Measurements from ENCODE around the gene GCAT.

Gene GCAT

DNA sequence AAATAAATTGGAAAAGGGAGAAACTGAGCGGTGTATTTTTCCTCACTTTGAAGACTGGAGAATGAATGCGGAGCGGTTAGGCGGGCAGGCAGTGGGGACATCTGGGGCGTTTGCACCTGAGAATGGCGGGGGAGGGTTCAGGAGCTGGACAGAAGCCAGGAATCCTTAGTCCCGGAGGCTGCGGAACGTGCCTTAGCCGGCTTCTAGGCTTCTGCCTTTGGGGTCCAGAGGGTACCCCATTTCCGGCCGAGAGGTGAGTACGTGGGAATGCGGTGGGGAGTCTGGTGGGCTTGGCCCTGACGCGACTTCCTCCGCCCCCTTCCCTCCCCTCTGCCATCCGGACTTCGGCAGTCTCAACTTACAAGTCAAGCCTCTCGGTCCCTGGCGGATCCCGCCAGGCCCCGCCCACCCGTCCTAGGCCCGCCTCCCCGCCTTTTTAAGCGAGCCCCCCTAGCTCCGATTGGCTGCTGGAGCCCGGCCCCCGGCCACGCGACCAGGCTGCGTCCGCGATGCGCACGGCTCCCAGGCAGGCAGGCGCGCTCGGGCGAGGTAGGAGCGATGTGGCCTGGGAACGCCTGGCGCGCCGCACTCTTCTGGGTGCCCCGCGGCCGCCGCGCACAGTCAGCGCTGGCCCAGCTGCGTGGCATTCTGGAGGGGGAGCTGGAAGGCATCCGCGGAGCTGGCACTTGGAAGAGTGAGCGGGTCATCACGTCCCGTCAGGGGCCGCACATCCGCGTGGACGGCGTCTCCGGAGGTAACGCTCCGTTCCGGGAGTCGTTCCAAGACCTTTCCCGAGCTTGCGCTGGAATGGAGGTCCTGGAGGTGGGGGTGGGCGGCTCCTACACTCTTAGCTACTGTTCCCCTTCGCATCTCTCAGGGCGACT, at the start of gene GCAT:
Gene GCAT, plus strand, starts transcription at position 525 of the 884 bp plus-strand sequence. Its CDS starts 34 bp downstream, at position 559.
- peak; percentile 98 for DNase-seq

DNA sequence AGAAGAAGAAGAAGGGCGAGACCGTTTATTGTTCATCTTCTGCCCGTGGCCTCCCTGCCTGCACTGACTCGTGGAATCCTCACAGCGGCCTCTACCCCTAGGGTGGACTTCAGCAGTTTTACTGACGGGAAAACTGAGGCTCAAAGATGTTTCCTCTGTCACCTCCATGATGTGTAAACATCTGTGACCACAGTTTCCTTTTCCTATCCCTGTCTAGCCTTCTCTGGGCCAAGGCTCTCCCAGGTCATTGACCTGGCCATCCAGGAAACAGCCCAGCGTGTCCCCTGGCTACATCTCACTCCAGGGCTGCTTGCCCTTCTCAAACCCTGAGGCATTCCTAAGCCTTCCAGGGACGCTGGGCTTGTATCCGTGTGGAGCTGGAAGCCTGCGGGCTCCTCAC, 49.0 kb upstream of the GCAT start:
- DNase-seq, result no peak

DNA sequence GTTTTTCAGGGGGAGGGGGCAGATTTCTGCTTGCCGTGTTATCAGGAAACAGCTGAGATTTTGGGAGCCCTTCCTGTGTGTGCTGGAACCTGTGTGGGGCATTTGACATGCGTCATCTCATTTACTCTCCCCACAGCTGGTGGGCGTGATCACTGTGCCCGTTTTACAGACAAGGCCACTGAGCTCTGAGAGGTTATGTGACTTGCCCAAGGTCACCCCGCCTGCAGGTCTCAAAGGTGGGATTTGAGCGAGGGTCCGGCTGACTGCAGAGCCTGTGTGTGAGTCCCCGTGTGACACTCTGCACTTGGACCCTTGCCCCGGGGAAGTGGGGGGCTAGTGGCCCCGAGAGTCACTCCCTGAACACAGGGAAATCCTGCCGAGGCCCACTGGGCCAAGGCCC, 48.5 kb upstream of the GCAT start:
- no peak for DNase-seq

DNA sequence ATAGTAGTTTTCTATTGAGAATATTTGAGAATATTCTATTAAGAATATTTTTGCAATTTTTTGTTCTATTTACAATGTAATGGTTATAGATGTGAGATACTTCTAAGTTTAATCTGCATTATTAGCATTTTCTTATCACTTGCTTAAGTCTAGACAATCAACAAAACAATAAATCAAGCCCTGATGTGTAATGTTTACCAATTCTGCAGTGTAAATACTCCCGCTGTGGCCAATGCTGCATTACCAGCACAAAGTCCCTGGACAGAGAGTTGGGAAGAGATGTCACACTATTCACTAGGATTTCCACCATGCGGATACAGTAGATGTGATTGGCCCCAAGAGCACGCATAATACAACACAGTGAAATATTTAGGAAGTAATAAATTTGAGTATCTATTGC, 47.6 kb upstream of the GCAT start:
- DNase-seq, result no peak

DNA sequence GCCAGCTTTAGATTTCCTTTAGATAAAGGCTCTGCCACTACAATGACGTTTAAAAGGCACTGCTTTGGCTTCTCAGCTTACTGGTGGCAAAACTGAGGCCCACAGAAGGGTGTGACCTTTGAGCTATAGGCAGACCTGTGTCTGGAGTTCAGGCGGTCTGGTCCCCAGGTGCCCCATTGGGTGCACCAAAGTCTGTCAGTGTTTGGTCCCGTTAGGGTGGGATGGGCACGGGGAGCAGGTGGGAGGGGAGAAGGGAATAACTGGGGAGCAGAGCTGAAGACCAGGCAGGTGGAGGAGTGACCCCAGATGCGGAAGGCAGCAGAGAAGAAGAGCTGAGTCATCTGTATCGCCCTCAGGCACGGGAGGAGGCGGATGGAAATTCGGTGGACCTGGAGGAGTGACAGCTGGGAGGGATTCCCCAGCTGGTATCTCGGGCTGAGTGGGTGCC, 45.3 kb upstream of the GCAT start:
- DNase-seq, result no peak

DNA sequence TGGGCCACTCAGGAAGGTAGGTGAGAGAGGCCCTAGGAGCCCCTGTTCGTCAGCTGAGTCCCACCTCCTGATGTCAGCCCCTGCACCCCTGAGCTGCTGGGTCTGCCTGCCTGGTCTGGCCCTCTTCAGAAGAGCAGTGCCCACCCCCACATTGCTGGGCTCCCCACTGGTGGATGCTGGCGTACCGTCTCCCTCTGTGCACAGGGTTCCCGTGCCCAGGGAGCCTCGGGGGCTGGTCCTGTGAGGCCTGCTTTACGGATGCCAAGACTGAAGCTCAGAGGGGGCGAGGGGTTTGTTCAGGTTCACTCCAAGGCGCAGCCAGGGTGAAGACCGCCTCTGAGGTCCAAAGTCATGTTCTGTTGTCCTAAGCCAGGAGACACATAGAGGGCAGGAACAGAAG, 44.7 kb upstream of the GCAT start:
- no peak for DNase-seq

DNA sequence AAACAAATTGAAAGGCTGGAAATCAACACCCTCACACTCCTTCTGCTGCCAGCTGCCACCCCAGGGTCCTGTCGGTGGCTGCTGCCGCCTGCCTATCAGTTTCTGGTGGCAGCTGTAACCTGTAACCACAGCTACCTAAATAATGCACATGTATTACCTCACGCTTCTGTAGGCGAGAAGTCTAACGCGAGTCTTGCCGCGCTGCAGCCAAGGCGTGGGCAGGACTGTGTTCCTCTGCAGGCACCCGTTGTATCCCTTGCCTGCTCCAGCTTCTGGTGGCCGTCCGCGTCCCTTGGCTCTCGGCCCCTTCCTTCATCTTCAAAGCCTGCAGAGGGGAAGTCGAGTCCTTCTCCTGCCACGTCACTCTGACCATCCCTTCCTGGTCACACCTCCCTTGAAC, 44.1 kb upstream of the GCAT start:
- DNase-seq, result no peak

DNA sequence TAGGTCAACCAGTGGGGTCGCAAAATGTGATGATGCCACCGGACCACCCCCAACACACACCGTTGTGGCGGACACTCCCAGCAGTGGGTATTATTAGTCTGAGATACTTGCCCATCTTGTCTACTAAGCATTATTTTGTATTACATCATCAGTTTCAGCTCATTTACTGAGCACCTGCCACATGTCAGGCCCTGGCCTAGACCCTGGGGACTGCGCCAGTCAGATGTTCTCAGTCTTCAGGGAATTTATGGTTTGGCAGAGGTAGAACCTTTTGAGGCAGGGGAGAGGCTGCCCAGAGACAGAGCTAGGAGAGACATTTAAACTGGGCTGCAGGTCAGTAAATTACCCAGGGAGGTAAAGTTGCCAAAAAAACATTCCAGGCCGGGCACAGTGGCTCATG, 43.1 kb upstream of the GCAT start:
- no peak for DNase-seq

DNA sequence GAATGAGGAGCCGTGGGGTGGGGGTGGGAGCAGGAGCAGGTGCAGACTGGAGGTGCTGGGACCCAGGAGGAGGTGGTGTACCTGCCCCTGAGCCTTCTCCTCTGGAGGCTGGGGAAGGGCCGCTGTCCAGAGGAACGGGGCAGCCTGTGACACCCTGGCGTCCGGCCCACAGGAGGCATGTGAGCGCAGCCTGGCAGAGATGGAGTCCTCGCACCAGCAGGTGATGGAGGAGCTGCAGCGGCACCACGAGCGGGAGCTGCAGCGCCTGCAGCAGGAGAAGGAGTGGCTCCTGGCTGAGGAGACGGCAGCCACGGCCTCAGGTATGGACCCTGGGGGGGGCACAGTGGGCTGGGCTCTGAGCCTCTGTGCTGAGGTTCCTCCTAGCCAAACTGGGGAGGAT, 42.2 kb upstream of the GCAT start:
- DNase-seq, result no peak

DNA sequence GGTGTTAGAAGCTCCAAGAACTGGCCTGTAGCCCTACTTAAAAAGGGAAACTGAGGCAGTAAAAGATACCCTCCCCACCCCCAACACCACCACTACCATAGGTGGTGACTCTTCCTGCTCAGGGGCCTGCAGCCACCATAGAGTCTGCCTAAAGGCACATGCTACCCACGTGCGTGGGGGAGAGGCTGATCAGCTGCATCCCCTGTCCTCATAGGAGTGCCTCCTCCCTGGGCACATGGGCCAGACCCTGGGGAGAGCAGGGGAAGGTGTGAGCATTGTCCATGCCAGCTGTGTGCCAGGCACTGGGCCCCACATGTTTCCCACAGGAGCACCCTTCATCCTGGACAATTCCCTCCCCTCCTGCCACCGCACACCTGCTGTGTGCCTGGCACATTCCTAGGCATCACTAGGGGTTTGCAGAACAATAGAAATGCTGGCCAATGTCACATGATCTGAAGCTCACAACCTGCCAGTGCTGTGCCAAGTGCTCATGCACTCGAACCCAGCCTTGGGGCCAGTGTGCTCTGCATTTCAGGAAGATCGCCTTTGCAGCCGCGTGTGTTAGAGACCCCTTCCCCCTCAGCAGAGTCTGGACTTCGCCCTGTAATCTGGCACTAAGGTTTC, 41.7 kb upstream of the GCAT start:
- no peak for DNase-seq

DNA sequence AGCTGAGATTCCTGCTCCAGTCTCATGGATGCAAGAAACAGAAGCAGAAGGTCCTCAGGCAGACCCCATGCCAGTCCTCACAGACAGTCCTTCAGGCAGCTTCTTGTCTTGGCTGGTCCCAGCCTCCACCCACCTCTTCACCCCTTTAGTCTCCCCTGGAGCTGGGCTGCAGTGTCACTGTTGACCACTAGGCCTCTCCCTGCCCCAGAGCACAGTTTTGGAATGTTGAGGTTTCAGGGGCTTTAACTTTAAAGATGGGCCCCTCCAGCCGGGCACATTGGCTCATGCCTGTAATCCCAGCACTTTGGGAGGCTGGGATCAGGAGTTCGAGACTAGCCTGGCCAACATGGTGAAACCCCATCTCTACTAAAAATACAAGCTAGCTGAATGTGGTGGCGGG, 39.5 kb upstream of the GCAT start:
- no peak for DNase-seq

DNA sequence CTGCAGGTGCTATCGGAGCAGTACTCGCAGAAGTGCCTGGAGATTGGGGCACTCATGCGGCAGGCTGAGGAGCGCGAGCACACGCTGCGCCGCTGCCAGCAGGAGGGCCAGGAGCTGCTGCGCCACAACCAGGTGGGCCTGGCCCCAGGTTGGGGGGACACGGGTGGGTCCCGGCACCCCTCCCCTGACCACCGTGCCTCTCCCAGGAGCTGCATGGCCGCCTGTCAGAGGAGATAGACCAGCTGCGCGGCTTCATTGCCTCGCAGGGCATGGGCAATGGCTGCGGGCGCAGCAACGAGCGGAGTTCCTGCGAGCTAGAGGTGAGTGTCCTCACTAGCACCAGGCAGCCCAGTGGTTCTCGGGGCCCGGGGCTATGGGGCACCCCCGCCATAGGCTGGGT, 38.7 kb upstream of the GCAT start:
- no peak for DNase-seq

DNA sequence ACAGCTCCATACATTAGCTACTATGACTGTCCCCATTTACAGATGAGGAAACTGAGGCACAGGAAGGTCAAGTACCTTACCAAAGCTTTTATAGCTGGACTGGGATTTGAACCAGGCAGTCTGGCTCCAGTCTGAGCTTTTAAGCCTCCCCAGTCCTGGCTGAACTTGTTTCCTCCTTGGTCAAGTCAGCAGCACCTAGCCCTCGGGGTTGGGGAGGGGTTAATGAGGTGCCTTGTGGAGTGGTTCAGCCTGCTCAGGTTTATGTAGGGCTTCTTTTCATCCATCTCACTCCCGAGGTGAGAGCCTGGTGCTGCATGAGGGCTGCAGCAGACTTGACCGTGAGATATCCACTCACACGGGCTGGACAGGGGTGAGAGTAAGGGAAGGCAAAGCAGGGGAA, 36.7 kb upstream of the GCAT start:
- DNase-seq, result no peak

DNA sequence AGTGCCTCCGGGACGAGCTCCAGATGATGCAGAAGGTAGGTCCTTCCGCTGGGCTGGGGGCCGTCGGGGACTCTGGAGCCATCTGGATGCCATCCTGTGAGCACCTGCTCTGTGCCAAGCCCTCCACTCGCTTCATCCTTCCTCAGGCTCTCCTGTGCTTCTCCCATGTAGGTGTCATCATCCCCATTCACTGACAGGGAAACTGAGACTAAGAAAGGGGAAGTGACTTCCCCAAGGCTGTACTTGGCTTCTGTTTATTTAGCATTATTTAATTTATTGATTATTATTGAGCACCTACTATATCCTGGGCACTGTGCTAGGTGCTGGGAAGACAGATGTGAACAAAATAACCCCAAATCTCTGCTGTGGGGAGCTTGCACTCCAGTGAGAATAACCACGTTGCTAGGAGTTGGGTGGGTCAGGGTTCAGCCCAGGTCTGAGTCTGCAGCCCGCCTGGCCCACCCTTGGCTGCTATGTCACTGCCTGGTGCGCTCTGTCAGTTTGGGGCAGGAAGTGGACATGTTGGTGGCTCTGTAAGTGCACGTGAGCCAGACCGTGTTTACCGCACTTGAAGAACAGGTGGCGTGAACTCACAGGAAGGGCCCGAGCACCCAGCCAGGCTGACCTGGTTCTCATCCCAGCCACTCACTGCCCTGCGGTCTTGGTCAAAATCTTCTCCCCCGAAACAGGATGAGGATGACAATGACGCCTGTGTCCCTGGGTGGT, 35.9 kb upstream of the GCAT start:
- DNase-seq, result no peak

DNA sequence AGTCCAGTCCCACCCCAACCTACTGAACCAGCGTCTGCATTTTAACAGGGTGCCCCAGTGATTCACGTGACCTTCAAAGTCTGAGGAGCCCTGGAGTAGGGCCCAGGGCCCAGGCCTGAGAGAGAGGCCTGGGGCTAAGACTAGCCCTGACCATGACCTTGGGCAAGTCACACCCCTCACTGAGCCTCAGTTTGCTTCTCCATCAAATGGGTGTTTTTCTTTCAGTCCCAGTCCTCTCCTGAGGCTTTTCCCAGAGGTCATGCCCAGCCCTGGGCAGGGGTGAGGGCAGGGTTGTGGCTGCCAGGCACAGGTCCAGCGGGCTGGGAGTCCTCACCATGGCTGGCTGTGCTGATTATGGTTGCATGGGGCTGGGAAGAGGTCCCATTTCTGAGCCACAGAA, 33.0 kb upstream of the GCAT start:
- DNase-seq, result no peak

DNA sequence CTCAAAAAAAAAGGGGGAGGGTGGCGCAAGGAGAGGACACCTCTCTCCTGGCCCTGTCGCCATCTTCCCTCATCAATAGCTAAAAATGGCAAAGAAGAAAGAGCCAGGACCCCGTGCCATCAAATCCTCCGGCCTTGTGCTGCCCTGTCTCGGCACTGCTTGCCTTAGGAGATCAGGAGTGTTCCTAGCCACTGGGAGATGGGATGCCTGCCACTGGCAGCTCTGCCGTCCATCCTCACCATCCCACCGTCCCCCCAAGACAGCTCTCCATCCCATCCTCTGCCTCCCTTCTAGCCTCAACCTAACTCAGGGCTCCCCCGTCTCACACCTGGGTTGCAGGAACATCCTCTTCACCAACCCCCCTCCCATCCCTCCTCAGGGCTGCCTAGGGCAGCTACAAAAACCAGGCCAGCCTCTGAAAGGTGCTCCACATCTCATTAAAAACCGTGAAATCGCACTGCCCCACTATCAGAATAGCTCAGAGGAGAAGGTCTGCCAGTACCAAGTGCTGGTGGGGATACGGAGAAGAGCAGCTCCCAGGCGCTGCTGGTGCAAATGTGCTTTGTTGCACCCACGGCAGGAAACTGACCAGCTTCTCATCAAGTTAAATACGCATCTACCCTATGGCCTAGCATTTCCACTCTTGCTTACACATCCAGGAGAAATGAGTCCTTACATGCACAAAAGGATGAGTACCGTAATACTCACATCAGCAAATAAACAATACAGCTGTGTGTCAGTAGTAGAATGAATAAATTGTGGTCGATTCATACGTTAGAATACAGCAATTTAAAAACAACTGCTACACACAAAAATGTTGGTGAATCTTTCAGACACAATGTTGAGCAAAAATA, 31.7 kb upstream of the GCAT start:
- DNase-seq, result no peak

DNA sequence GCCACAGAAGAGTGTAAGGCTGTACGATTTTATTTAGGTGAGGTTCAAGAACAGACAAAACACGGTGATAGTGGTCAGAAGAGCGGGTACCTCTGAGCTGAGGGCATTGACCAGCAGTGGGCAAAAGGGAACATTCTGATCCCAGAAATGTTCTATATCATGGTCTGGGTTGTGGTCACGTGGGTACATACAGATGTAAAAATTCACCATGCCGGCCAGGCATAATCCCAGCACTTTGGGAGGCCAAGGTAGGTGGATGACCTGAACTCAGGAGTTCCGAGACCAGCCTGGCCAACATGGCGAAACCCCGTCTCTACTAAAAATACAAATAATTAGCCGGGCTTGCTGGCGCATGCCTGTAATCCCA, 31.1 kb upstream of the GCAT start:
- DNase-seq, result no peak

DNA sequence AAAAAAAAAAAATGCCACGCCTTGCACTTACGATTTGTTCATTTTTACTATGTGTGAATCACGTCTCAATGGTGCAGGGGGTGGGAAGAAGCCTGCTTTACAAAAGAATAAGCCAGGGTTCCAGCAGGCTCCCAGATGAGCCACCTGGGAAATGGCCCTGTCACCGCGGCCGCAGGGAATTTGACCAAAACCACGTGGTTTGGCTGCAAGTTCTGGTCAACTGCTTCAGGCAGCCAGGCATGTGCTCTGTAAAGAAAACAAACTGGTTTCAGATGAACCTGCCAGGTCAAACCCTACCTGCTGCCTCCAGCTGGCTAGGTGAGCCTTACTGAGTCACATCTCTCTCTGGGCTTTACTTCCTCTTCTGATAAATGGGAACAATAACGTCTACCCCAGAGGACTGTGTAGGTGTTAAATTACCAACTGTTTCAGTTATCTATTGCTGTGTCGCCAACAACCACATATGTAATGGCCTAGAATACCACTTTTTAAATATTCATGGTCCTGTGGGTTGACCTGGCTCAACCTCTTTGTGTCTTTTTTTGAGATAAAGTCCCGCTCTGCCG, 30.5 kb upstream of the GCAT start:
- DNase-seq, result no peak

DNA sequence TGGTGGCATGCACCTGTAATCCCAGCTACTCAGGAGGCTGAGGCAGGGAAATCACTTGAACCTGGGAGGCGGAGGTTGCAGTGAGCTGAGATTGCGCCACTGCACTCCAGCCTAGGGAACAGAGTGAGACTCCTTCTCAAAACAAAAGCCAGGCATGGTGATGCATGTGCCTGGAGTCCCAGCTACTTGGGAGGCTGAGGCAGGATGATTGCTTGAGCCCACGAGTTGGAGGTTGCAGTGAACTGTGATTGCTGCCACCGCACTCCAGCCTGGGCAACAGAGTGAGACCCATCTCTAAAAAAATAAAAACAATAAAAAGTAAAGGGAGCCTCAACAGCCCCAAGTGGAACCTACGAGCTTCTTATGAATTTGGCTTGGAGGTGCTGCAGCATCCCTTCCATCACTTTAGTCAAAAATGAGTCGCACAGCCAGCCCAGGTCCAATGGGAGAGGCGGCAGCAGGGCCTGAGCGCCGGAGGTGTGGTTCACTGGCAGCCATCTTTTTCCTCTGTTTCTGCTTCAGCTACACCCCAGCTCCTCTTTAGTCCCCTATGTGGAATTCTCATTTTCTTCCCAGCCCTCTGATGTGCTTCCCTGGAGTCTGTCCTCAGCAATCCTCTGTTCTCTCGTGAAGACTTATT, 29.2 kb upstream of the GCAT start:
- no peak for DNase-seq

DNA sequence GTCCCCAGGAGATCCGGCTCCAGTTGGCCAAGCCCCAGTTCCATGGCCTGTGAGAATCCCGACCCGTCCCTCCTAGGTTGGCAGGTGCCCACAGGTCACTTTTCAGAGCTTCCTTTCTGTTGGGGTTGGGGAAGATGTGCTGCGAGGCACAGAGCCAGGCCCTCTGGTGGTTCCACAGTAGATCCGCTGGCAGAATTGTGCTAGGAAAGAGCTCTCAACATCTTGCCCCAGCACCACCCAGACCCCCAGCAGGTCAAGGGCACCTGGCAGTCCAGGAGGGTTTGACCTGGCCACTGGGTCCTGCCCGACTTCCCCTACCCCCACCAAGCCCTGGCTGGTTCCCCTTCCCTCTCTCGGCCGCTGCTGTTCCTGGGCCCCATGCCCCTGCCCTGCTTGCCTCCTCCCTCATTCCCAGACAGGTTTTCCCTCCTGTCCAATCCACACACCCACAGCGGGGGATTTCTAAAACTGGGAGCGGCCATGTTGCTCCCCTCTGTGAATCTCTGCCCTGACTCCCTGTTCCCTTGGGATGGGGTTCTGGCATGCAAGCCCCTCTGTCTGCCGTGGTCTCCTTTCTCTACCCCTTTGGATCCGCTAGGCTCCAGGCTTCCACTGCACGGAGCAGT, 26.2 kb upstream of the GCAT start:
- DNase-seq, result no peak

DNA sequence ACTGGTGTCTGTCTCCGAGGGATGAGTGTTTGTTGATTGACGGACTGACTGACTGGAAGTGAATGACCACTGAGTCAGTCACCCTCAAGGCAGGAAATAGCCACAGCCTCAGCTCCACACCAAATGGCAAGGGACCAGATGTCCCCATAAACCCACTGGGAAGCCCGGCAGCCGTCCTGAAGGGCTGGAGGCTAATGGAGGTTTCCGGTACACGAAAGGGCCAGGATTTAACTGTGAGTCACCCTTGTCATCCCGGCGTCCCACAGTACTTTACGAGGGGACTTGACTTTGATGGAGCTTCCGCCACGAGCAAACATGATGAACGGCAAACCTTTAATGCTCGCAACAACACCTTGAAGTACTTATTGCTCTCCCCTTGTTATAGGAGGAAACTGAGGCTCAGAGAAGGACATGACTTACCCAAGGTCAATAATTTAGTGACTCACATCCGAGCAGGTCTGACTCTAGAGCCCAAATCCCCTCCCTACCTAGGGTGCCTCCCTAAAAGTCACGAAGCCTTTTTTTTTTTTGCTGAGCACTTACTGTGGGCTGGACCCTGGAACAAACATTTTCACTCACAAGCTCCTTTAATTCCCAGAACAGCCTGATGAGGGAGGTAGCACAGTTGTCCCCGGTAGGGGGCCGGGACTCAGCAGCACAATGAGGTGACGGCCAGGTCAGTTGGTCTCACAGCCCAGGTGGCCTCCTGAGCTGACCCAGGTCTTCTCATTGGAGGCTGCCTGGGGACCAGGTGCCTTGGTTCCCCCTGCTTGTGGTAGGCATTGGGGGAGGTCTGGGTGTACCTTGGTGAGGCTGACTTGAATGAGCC, 25.2 kb upstream of the GCAT start:
- no peak for DNase-seq

All from eye (tissue), 1 donor.